Bladder microvascular endothelial cell (primary cell): ENCODE results near the gene C3orf80. TPM values are rescaled to one million over a fixed set of nuclear protein-coding genes. Genes with fewer than 3 reads are reported as not detected.

Experiments used
- total RNA-seq: library from RNA; depleted of rRNA; stranded (reverse); fragments of >200 nt; gene quantifications from 2 replicates; pipeline ENCODE4 v1.2.3, GENCODE V29; 2014

Gene C3orf80
- not detected in 2 replicates for total RNA-seq

DNA sequence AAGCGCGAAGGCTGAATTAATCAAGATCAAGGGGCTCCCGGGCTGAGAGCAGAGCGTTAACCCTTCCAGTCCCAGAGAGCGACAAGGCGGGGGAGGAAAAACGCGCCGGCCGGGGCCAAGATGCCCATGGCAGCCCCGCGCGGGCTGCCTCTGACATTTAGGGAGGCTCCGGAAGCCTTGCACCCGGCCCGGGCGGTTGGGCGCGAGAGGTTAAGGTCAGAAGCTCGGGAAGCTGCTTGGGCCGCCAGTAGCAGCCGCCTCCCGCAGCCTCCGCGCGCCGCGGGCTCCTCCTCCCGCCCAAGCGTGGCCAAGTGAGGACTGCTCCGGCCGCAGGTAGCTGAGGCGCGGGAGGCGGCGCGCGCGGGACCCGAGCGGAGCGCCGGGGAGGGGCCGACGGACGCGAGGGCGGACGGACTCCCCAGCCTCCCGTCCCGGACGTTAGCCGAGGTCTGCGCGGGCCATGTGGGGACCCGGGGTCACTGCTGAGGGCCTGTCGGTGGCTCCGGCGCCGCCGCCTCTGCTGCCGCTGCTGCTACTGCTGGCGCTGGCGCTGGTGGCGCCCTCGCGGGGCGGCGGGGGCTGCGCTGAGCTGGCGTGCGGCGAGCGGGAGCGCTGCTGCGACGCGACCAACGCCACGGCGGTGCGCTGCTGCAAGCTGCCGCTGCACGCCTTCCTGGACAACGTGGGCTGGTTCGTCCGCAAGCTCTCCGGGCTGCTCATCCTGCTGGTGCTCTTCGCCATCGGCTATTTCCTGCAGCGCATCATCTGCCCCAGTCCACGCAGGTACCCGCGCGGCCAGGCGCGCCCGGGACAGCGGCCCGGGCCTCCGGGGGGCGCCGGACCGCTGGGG lies at the start of gene C3orf80:
Gene C3orf80 (plus strand): TSS at position 247 of the 850 bp plus-strand sequence. CDS start 214 bp downstream, at position 461.

Other genes with a start within 250 kb of the C3orf80 start
- 0.76 and 0.81 TPM in 2 replicates for gene IL12A, start 236.6 kb upstream of the C3orf80 start, total RNA-seq
- 11.3 and 20.0 TPM in 2 replicates for gene IFT80, start 173.8 kb downstream of the C3orf80 start, total RNA-seq
- gene SMC4, start 174.2 kb downstream of the C3orf80 start, total RNA-seq, result 59.9 and 83.1 TPM in 2 replicates
- 17.9 and 20.1 TPM in 2 replicates for gene TRIM59, start 224.4 kb downstream of the C3orf80 start, total RNA-seq